Activated naive CD8-positive, alpha-beta T cell treated with anti-CD3 and anti-CD28 coated beads for 36 hours (primary cell): ENCODE results near the gene RTN4RL1. TPM values are rescaled to one million over a fixed set of nuclear protein-coding genes. Genes with fewer than 3 reads are reported as not detected.
A peak's percentile ranks its signal among the peaks of the same experiment; 100 is the strongest.
"Not testable (repeated sequence)": the region's sequence is repeated elsewhere in the genome, so short reads cannot be mapped to it uniquely, and the experiment has no call there.

Experiments
- DNase-seq: peaks from one replicate; pipeline ENCODE4 v3.0.0; 2021
- H3K27ac Mint-ChIP-seq: one replicate; pipeline ENCODE4 v1.8.0; 2022; ENCODE audit warnings: mild to moderate bottlenecking, moderate library complexity, mixed read lengths
- H3K27me3 Mint-ChIP-seq: one replicate; pipeline ENCODE4 v1.8.0; 2022; ENCODE audit warnings: mild to moderate bottlenecking, mixed read lengths
- H3K36me3 Mint-ChIP-seq: one replicate; pipeline ENCODE4 v1.8.0; 2021; ENCODE audit warnings: mild to moderate bottlenecking, mixed read lengths
- H3K4me1 Mint-ChIP-seq: one replicate; pipeline ENCODE4 v1.8.0; 2021; ENCODE audit warnings: mixed read lengths
- H3K4me3 Mint-ChIP-seq: one replicate; pipeline ENCODE4 v1.8.0; 2022; ENCODE audit warnings: mild to moderate bottlenecking, moderate library complexity, mixed read lengths
- H3K9me3 Mint-ChIP-seq: one replicate; pipeline ENCODE4 v1.8.0; 2022; ENCODE audit warnings: mixed read lengths
- total RNA-seq, 2 experiments: library from RNA; stranded (reverse); gene quantifications; one replicate each; pipeline ENCODE4 v1.2.3, GENCODE V29; 2021

Gene RTN4RL1
- total RNA-seq, 2 experiments from 2014 or later, result 0.64 to 0.80 TPM

GRCh38 chr17:1995907-1996799 is 29.0 kb downstream of the RTN4RL1 start:
- Mint-ChIP-seq H3K4me3 (no peak overlapping the region), H3K36me3 (no peaks in the 10 kb centered on the region), H3K27me3 (peaks cover 28% of the 10 kb centered on the region), H3K4me1 (no peaks in the 10 kb centered on the region), H3K27ac (no peak overlapping the region), H3K9me3 (no peaks in the 10 kb centered on the region)
- DNase-seq, result no peak

GRCh38 chr17:1995321-1995892 is 29.7 kb downstream of the RTN4RL1 start:
- DNase-seq, result no peak
- H3K4me1 Mint-ChIP-seq, result no peaks in the 10 kb centered on the region
- H3K36me3 Mint-ChIP-seq, result no peaks in the 10 kb centered on the region
- no peak overlapping the region for H3K27ac Mint-ChIP-seq
- H3K27me3 Mint-ChIP-seq, result peaks cover 28% of the 10 kb centered on the region
- no peak overlapping the region for H3K4me3 Mint-ChIP-seq
- no peaks in the 10 kb centered on the region for H3K9me3 Mint-ChIP-seq

GRCh38 chr17:1994707-1995106 is 30.4 kb downstream of the RTN4RL1 start:
- H3K27ac Mint-ChIP-seq, result no peak overlapping the region
- no peaks in the 10 kb centered on the region for H3K36me3 Mint-ChIP-seq
- H3K27me3 Mint-ChIP-seq, result peaks cover 23% of the 10 kb centered on the region
- H3K4me1 Mint-ChIP-seq, result no peaks in the 10 kb centered on the region
- H3K4me3 Mint-ChIP-seq, result no peak overlapping the region
- no peaks in the 10 kb centered on the region for H3K9me3 Mint-ChIP-seq
- DNase-seq, result no peak

GRCh38 chr17:1992541-1992940 is 32.6 kb downstream of the RTN4RL1 start:
- Mint-ChIP-seq H3K4me1 (no peaks in the 10 kb centered on the region), H3K27me3 (peaks cover 12% of the 10 kb centered on the region), H3K4me3 (no peak overlapping the region), H3K9me3 (no peaks in the 10 kb centered on the region), H3K27ac (no peak overlapping the region), H3K36me3 (no peaks in the 10 kb centered on the region)
- no peak for DNase-seq

GRCh38 chr17:1989135-1989534 is 36.0 kb downstream of the RTN4RL1 start:
- Mint-ChIP-seq H3K4me3 (no peak overlapping the region), H3K27ac (no peak overlapping the region), H3K9me3 (no peaks in the 10 kb centered on the region), H3K27me3 (no peaks in the 10 kb centered on the region), H3K4me1 (no peaks in the 10 kb centered on the region), H3K36me3 (no peaks in the 10 kb centered on the region)
- no peak for DNase-seq

GRCh38 chr17:1986783-1987451 is 38.2 kb downstream of the RTN4RL1 start:
- no peak overlapping the region for H3K27ac Mint-ChIP-seq
- DNase-seq, result no peak
- no peaks in the 10 kb centered on the region for H3K9me3 Mint-ChIP-seq
- H3K4me3 Mint-ChIP-seq, result no peak overlapping the region
- H3K27me3 Mint-ChIP-seq, result no peaks in the 10 kb centered on the region
- no peaks in the 10 kb centered on the region for H3K4me1 Mint-ChIP-seq
- H3K36me3 Mint-ChIP-seq, result no peaks in the 10 kb centered on the region

- no peaks in the 10 kb centered on the region for H3K4me1 Mint-ChIP-seq
- no peak overlapping the region for H3K4me3 Mint-ChIP-seq
- no peaks in the 10 kb centered on the region for H3K9me3 Mint-ChIP-seq
These were observed 39.4 kb downstream of the RTN4RL1 start for GRCh38 chr17:1985686-1986085.

GRCh38 chr17:1985093-1985492 is 40.0 kb downstream of the RTN4RL1 start:
- Mint-ChIP-seq H3K27ac (no peak overlapping the region), H3K4me3 (no peak overlapping the region), H3K36me3 (no peaks in the 10 kb centered on the region), H3K9me3 (no peaks in the 10 kb centered on the region), H3K27me3 (no peaks in the 10 kb centered on the region), H3K4me1 (no peaks in the 10 kb centered on the region)
- no peak for DNase-seq

More at GRCh38 chr17:1985686-1986085, 39.4 kb downstream of the RTN4RL1 start:
- no peak overlapping the region for H3K27ac Mint-ChIP-seq
- DNase-seq, result no peak
- H3K36me3 Mint-ChIP-seq, result no peaks in the 10 kb centered on the region
- no peaks in the 10 kb centered on the region for H3K27me3 Mint-ChIP-seq

- H3K27ac Mint-ChIP-seq, H3K9me3 Mint-ChIP-seq, H3K4me1 Mint-ChIP-seq, DNase-seq, H3K36me3 Mint-ChIP-seq, H3K4me3 Mint-ChIP-seq, H3K27me3 Mint-ChIP-seq: not testable (repeated sequence)
These were observed 42.3 kb downstream of the RTN4RL1 start for GRCh38 chr17:1982793-1983366.

GRCh38 chr17:1980665-1981250 is 44.4 kb downstream of the RTN4RL1 start:
- Mint-ChIP-seq H3K36me3 (no peaks in the 10 kb centered on the region), H3K27ac (no peak overlapping the region), H3K9me3 (no peaks in the 10 kb centered on the region), H3K27me3 (peaks cover 15% of the 10 kb centered on the region), H3K4me3 (no peak overlapping the region), H3K4me1 (peaks cover 11% of the 10 kb centered on the region)
- no peak for DNase-seq

- Mint-ChIP-seq H3K9me3 (no peaks in the 10 kb centered on the region), H3K4me1 (peaks cover 20% of the 10 kb centered on the region), H3K36me3 (no peaks in the 10 kb centered on the region), H3K27me3 (peaks cover 19% of the 10 kb centered on the region), H3K27ac (no peak overlapping the region), H3K4me3 (no peak overlapping the region)
- DNase-seq, result no peak
These were observed 45.8 kb downstream of the RTN4RL1 start for GRCh38 chr17:1979182-1979985.

GRCh38 chr17:1978396-1978949 is 46.7 kb downstream of the RTN4RL1 start:
- Mint-ChIP-seq H3K4me3 (no peak overlapping the region), H3K36me3 (no peaks in the 10 kb centered on the region), H3K27ac (no peak overlapping the region), H3K27me3 (peaks cover 22% of the 10 kb centered on the region), H3K4me1 (peaks cover 24% of the 10 kb centered on the region), H3K9me3 (no peaks in the 10 kb centered on the region)
- DNase-seq, result no peak

- no peaks in the 10 kb centered on the region for H3K9me3 Mint-ChIP-seq
- H3K27ac Mint-ChIP-seq, result no peak overlapping the region
- peaks cover 24% of the 10 kb centered on the region for H3K4me1 Mint-ChIP-seq
- no peak overlapping the region for H3K4me3 Mint-ChIP-seq
- peaks cover 22% of the 10 kb centered on the region for H3K27me3 Mint-ChIP-seq
- H3K36me3 Mint-ChIP-seq, result no peaks in the 10 kb centered on the region
- DNase-seq, result peak; percentile 15
These were observed 47.3 kb downstream of the RTN4RL1 start for GRCh38 chr17:1977583-1978395.
